ENCODE measurements around the gene ROMO1.

- TF ChIP-seq EP300 (IDR thresholded peaks at IDR 0.05; ENCODE audit: borderline replicate concordance) (no peak), TEAD4 (IDR thresholded peaks at IDR 0.05) (no peak), TAF1 (IDR thresholded peaks at IDR 0.05; ENCODE audit: low read depth) (no peak), RAD21 (IDR thresholded peaks at IDR 0.05; ENCODE audit: low read depth) (no peak), ZBTB7A (IDR thresholded peaks at IDR 0.05; ENCODE audit: low read depth) (no peak), EGR1 (IDR thresholded peaks at IDR 0.05) (no peak), CEBPB (IDR thresholded peaks at IDR 0.05) (no peak), MAX (IDR thresholded peaks at IDR 0.05) (no peak), TCF12 (IDR thresholded peaks at IDR 0.05; ENCODE audit: low read depth) (no peak), REST (IDR thresholded peaks at IDR 0.05; ENCODE audit: low read depth) (no peak)
Measured at GRCh38 chr20:35681960-35682359, 17.2 kb upstream of the ROMO1 start.
